ENCODE measurements around the gene ERVK3-1.

ERVK3-1 gene

DNA sequence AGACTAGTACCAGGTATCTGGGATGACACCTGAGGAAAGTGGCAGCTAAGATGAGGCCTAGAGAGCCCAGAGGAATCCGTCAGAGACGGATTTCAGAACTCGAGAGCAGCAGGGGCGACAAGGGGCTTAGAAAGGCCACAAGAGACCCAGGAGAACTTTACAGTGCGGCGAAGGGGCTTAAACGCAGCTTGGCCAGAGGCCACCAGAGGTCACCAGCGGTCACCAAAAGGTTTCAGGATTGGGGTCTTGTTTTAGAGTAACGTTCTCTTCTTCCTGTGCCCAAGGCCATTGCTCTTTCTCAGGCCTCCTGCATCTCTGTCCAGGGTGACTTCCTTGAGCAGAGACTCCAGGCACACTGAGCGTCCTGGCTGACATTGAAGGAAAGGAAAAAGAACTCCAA is 23.8 kb downstream of the ERVK3-1 start:
- no peak overlapping the region for H3K4me3 ChIP-seq (ENCODE audit: low read length)
- no peaks in the 10 kb centered on the region for H3K27me3 ChIP-seq (ENCODE audit: control insufficient read depth, insufficient read depth, low read length)
- H3K4me1 ChIP-seq (ENCODE audit: control insufficient read depth, insufficient read depth, low read length), result peaks cover 26% of the 10 kb centered on the region
- no peaks in the 10 kb centered on the region for H3K36me3 ChIP-seq (ENCODE audit: insufficient read depth, low read length)
- H3K4me2 ChIP-seq (ENCODE audit: low read length), result no peak overlapping the region
- no peak overlapping the region for H3K9ac ChIP-seq (ENCODE audit: low read depth, low read length)
- no peaks in the 10 kb centered on the region for H3K9me3 ChIP-seq (replicated peaks; ENCODE audit: low read length)

- H3K9ac ChIP-seq (ENCODE audit: low read depth, low read length), result peak overlapping the region; percentile 15
- H3K4me3 ChIP-seq (ENCODE audit: low read length), result no peak overlapping the region
- peaks cover 23% of the 10 kb centered on the region for H3K4me1 ChIP-seq (ENCODE audit: control insufficient read depth, insufficient read depth, low read length)
- H3K9me3 ChIP-seq (replicated peaks; ENCODE audit: low read length), result no peaks in the 10 kb centered on the region
- H3K36me3 ChIP-seq (ENCODE audit: insufficient read depth, low read length), result no peaks in the 10 kb centered on the region
- no peaks in the 10 kb centered on the region for H3K27me3 ChIP-seq (ENCODE audit: control insufficient read depth, insufficient read depth, low read length)
- peak overlapping the region; percentile 52 for H3K4me2 ChIP-seq (ENCODE audit: low read length)
Observed at GRCh38 chr19:58330458-58330857, 25.3 kb downstream of the ERVK3-1 start.

DNA sequence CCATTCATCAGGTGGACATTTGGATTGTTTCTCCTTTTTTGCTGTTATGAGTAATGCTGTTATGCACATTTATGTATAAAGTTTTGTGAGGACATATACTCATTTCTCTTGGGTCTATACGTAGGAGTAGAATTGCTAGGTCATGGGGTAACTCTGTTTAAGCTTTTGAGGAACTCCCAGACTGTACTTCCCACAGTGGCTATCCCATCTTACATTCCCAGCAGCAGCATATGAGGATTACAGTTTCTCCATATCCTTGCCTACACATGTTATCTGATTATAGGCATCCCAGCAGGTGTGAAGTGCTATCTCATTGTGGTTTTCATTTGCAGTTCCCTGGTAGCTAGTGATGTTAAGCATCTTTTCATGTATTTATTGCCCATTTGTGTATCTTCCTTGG is 27.5 kb downstream of the ERVK3-1 start:
- no peak overlapping the region for H3K4me3 ChIP-seq (ENCODE audit: low read length)
- no peak overlapping the region for H3K4me2 ChIP-seq (ENCODE audit: low read length)
- no peaks in the 10 kb centered on the region for H3K27me3 ChIP-seq (ENCODE audit: control insufficient read depth, insufficient read depth, low read length)
- H3K9ac ChIP-seq (ENCODE audit: low read depth, low read length), result no peak overlapping the region
- no peaks in the 10 kb centered on the region for H3K9me3 ChIP-seq (replicated peaks; ENCODE audit: low read length)
- peaks cover 17% of the 10 kb centered on the region for H3K4me1 ChIP-seq (ENCODE audit: control insufficient read depth, insufficient read depth, low read length)
- H3K36me3 ChIP-seq (ENCODE audit: insufficient read depth, low read length), result peaks cover 15% of the 10 kb centered on the region

DNA sequence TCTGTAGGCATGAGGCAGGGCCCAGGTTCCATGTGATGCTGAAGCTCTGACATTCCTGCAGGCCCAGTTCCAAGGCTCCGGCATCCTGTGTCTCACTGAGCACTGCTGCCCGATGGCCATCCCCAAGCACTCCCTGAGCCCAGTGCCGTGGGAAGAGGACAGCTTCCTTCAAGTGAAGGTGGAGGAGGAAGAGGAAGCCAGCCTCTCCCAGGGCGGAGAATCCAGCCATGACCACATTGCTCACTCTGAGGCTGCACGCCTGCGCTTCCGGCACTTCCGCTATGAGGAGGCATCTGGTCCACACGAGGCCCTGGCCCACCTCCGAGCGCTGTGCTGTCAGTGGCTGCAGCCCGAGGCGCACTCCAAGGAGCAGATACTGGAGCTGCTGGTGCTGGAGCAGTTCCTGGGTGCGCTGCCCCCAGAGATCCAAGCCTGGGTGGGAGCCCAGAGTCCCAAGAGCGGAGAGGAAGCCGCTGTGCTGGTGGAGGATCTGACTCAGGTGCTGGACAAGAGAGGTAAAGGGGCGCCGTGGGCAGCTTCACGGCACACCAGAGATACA is 29.6 kb downstream of the ERVK3-1 start:
- H3K9ac ChIP-seq (ENCODE audit: low read depth, low read length), result no peak overlapping the region
- no peak overlapping the region for H3K4me3 ChIP-seq (ENCODE audit: low read length)
- peaks cover 9% of the 10 kb centered on the region for H3K4me1 ChIP-seq (ENCODE audit: control insufficient read depth, insufficient read depth, low read length)
- no peaks in the 10 kb centered on the region for H3K9me3 ChIP-seq (replicated peaks; ENCODE audit: low read length)
- peaks cover 36% of the 10 kb centered on the region for H3K36me3 ChIP-seq (ENCODE audit: insufficient read depth, low read length)
- H3K4me2 ChIP-seq (ENCODE audit: low read length), result no peak overlapping the region
- no peaks in the 10 kb centered on the region for H3K27me3 ChIP-seq (ENCODE audit: control insufficient read depth, insufficient read depth, low read length)

GRCh38 chr19:58335630-58336029 is 30.5 kb downstream of the ERVK3-1 start:
- Histone ChIP-seq H3K9me3 (replicated peaks; ENCODE audit: low read length) (no peaks in the 10 kb centered on the region), H3K4me1 (ENCODE audit: control insufficient read depth, insufficient read depth, low read length) (peaks cover 3% of the 10 kb centered on the region), H3K27me3 (ENCODE audit: control insufficient read depth, insufficient read depth, low read length) (no peaks in the 10 kb centered on the region), H3K4me3 (ENCODE audit: low read length) (no peak overlapping the region), H3K4me2 (ENCODE audit: low read length) (no peak overlapping the region), H3K9ac (ENCODE audit: low read depth, low read length) (no peak overlapping the region), H3K36me3 (ENCODE audit: insufficient read depth, low read length) (peaks cover 40% of the 10 kb centered on the region)

GRCh38 chr19:58336216-58336615 is 31.0 kb downstream of the ERVK3-1 start:
- Histone ChIP-seq H3K4me2 (ENCODE audit: low read length) (no peak overlapping the region), H3K9ac (ENCODE audit: low read depth, low read length) (no peak overlapping the region), H3K4me3 (ENCODE audit: low read length) (no peak overlapping the region), H3K9me3 (replicated peaks; ENCODE audit: low read length) (no peaks in the 10 kb centered on the region), H3K27me3 (ENCODE audit: control insufficient read depth, insufficient read depth, low read length) (no peaks in the 10 kb centered on the region), H3K4me1 (ENCODE audit: control insufficient read depth, insufficient read depth, low read length) (no peaks in the 10 kb centered on the region), H3K36me3 (ENCODE audit: insufficient read depth, low read length) (peaks cover 40% of the 10 kb centered on the region)

- Histone ChIP-seq H3K9ac (ENCODE audit: low read depth, low read length) (no peak overlapping the region), H3K27me3 (ENCODE audit: control insufficient read depth, insufficient read depth, low read length) (no peaks in the 10 kb centered on the region), H3K4me2 (ENCODE audit: low read length) (no peak overlapping the region), H3K9me3 (replicated peaks; ENCODE audit: low read length) (no peaks in the 10 kb centered on the region), H3K36me3 (ENCODE audit: insufficient read depth, low read length) (peaks cover 45% of the 10 kb centered on the region), H3K4me3 (ENCODE audit: low read length) (no peak overlapping the region), H3K4me1 (ENCODE audit: control insufficient read depth, insufficient read depth, low read length) (no peaks in the 10 kb centered on the region)
Observed at GRCh38 chr19:58336820-58337219, 31.6 kb downstream of the ERVK3-1 start.

DNA sequence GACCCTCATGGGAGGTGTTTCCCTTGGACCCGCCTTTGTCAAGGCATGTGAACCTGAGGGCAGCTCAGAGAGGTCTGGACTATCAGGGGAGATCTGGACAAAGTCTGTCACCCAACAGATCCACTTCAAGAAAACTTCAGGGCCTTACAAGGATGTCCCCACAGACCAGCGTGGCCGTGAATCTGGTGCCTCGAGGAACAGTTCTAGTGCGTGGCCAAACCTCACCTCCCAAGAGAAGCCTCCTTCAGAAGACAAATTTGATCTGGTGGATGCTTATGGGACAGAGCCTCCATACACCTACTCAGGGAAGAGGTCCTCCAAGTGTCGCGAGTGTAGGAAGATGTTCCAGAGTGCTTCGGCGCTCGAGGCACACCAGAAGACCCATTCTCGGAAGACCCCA is 33.2 kb downstream of the ERVK3-1 start:
- Histone ChIP-seq H3K4me1 (ENCODE audit: control insufficient read depth, insufficient read depth, low read length) (no peaks in the 10 kb centered on the region), H3K4me2 (ENCODE audit: low read length) (no peak overlapping the region), H3K9me3 (replicated peaks; ENCODE audit: low read length) (no peaks in the 10 kb centered on the region), H3K9ac (ENCODE audit: low read depth, low read length) (no peak overlapping the region), H3K27me3 (ENCODE audit: control insufficient read depth, insufficient read depth, low read length) (no peaks in the 10 kb centered on the region), H3K36me3 (ENCODE audit: insufficient read depth, low read length) (peaks cover 48% of the 10 kb centered on the region), H3K4me3 (ENCODE audit: low read length) (no peak overlapping the region)

GRCh38 chr19:58338825-58339558 is 33.8 kb downstream of the ERVK3-1 start:
- H3K4me2 ChIP-seq (ENCODE audit: low read length), result no peak overlapping the region
- no peak overlapping the region for H3K9ac ChIP-seq (ENCODE audit: low read depth, low read length)
- H3K27me3 ChIP-seq (ENCODE audit: control insufficient read depth, insufficient read depth, low read length), result no peaks in the 10 kb centered on the region
- peaks cover 48% of the 10 kb centered on the region for H3K36me3 ChIP-seq (ENCODE audit: insufficient read depth, low read length)
- no peak overlapping the region for H3K4me3 ChIP-seq (ENCODE audit: low read length)
- no peaks in the 10 kb centered on the region for H3K9me3 ChIP-seq (replicated peaks; ENCODE audit: low read length)
- no peaks in the 10 kb centered on the region for H3K4me1 ChIP-seq (ENCODE audit: control insufficient read depth, insufficient read depth, low read length)

DNA sequence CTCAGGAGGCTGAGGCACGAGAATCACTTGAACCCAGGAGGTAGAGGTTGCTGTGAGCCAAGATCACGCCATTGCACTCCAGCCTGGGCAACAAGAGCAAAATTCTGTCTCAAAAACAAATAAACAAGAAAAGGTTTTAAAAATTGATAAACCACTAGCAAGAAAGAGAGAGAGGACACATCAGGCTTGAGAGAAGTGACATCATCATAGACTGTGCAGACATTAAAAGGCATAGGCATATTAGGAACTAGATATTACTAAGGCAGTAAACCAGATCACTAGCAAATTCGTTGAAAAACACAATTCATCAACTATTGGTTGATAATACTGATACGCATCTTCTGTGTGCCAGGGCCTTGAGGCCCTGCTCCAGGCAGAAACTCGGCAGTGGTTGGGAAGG is 40.4 kb downstream of the ERVK3-1 start:
- Histone ChIP-seq H3K4me1 (ENCODE audit: control insufficient read depth, insufficient read depth, low read length) (peaks cover 11% of the 10 kb centered on the region), H3K4me3 (ENCODE audit: low read length) (no peak overlapping the region), H3K9ac (ENCODE audit: low read depth, low read length) (no peak overlapping the region), H3K4me2 (ENCODE audit: low read length) (peak overlapping the region; percentile 40), H3K27me3 (ENCODE audit: control insufficient read depth, insufficient read depth, low read length) (no peaks in the 10 kb centered on the region), H3K9me3 (replicated peaks; ENCODE audit: low read length) (no peaks in the 10 kb centered on the region), H3K36me3 (ENCODE audit: insufficient read depth, low read length) (peaks cover 8% of the 10 kb centered on the region)

DNA sequence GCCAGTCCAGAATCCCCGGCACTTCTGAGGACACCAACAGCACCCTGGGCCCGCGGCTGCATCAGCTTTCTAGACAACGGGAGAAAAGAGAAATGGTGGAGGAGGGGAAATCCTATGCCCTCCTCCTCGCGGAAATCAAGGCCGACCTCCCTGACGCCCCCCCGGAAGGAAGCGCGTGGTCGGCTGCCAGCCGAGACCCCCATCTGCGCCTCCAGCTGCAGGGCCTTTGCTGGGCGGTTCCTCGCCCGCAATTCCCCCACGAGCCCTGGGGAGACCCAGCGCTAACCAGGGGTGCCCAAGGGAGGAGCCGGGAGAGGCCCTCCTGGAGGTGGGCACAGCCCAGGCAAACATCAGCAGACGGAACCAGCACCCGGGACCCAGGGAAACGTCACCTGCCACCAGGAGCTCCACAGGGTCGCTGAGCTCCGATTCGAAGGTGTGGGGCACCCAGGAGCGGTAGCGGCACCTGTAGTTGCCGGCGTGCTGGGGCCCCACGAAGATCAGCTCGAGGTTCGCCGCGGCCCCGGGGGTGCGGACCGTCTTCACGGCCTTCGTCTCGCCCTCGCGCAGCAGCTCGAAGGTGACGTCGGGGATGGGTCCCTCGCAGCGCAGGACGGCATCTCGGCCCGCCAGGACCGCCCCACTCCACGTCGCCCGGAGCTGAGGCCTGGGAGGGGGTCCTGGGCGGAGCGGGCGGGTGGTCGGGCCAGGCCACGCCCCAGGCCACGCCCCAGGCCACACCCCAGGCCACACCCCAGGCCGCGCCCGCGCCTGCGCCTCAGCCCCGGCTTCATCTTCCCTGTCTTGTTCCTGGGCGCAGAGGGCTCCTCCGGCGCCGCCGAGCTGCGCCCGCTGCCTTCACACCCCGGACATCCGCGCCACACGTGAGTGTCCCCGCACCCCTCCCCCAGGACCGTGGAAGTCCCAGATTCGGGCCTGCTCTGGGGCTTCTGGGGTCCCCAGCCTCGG is 42.1 kb downstream of the ERVK3-1 start:
- Histone ChIP-seq H3K4me1 (ENCODE audit: control insufficient read depth, insufficient read depth, low read length) (peaks cover 11% of the 10 kb centered on the region), H3K36me3 (ENCODE audit: insufficient read depth, low read length) (peaks cover 11% of the 10 kb centered on the region), H3K4me3 (ENCODE audit: low read length) (peak overlapping the region; percentile 98), H3K27me3 (ENCODE audit: control insufficient read depth, insufficient read depth, low read length) (no peaks in the 10 kb centered on the region), H3K4me2 (ENCODE audit: low read length) (peak overlapping the region; percentile 93), H3K9me3 (replicated peaks; ENCODE audit: low read length) (no peaks in the 10 kb centered on the region), H3K9ac (ENCODE audit: low read depth, low read length) (peak overlapping the region; percentile 86)

Data from skeletal muscle satellite cell (primary cell).